HepG2 (cell line): ENCODE measurements around the gene EMILIN3. TPM values are rescaled to one million over a fixed set of nuclear protein-coding genes. Genes with fewer than 3 reads are reported as not detected.

Source experiments
- ATAC-seq: fragments of 200-7000 bp; cut with Tn5 transposase; 3 replicates; pipeline ENCODE4 v1.9.1; 2020; ENCODE audit warnings: mild to moderate bottlenecking, moderate library complexity
- BruUV-seq: library from RNA; stranded (reverse); fragments of 400-500 nt; replicated peaks from 2 replicates; lab custom pipeline; 2021; lab: Mats Ljungman, UMichigan
- CTCF ChIA-PET: fragments of 300-600 bp; formaldehyde crosslinking; extraction: SDS; loops from one replicate; lab custom pipeline; 2021; ENCODE audit warnings: low total read pairs, inconsistent platforms, low intra/inter-chr PET ratio; lab: Yijun Ruan, JAX
- POLR2A ChIA-PET: fragments of 350-600 bp; sonication (Branson Sonifier 250); formaldehyde crosslinking; loops from one replicate; lab custom pipeline; 2020; ENCODE audit warnings: antibody characterized with exemption, inconsistent platforms; lab: Yijun Ruan, JAX
- DNase-seq: peaks from one replicate; pipeline ENCODE4 v3.0.0-alpha.2; 2015; ENCODE audit warnings: low spot score
- FAIRE-seq: peaks from 3 replicates; lab custom pipeline; 2011; peaks lifted over from hg19 to GRCh38; lab: Jason Lieb, UNC
- H2AFZ ChIP-seq: one replicate; pipeline ENCODE4 v1.6.1; 2011; ENCODE audit warnings: low read length, inconsistent platforms
- H3K27ac ChIP-seq: fragments of 300-600 bp; 3 replicates; pipeline ENCODE4 v1.8.0; 2011; ENCODE audit warnings: mixed run types, mild to moderate bottlenecking, mixed read lengths, low read length, inconsistent platforms; ENCODE audit not compliant: insufficient read depth; ENCODE audit errors: extremely low read length
- H3K27me3 ChIP-seq, 2 experiments: fragments of 200-600 bp in 1 of 2; 2 replicates in 1 of 2; 3 replicates in 1 of 2; pipeline versions ENCODE4 v1.6.0 to v1.8.0; 2011; ENCODE audit warnings: low read length in 2 of 2, mild to moderate bottlenecking in 2 of 2, moderate library complexity in 2 of 2, inconsistent platforms in 1 of 2; ENCODE audit not compliant: insufficient read depth in 2 of 2, control insufficient read depth in 1 of 2
- H3K36me3 ChIP-seq, 2 experiments: fragments of 200-600 bp in 1 of 2; replicated peaks in 1 of 2; 2 replicates in 1 of 2; 3 replicates in 1 of 2; pipeline versions ENCODE4 v1.5.1 to v1.8.0; 2011; ENCODE audit warnings: low read length in 2 of 2, inconsistent platforms in 1 of 2; ENCODE audit not compliant: insufficient read depth in 2 of 2, control insufficient read depth in 1 of 2
- H3K4me1 ChIP-seq: 2 replicates; pipeline ENCODE4 v1.5.1; 2012; ENCODE audit warnings: low read length, inconsistent platforms; ENCODE audit not compliant: insufficient read depth
- H3K4me2 ChIP-seq: 2 replicates; pipeline ENCODE4 v1.6.0; 2011; ENCODE audit warnings: low read depth, low read length, inconsistent platforms
- H3K4me3 ChIP-seq, 3 experiments: fragments of 200-600 bp in 1 of 3; sonication (generic), shearing (Covaris generic) in 1 of 3; replicated peaks in 1 of 3; 2 replicates each; pipeline ENCODE4 v1.5.1; 2011 to 2016; ENCODE audit warnings: low read length in 3 of 3, inconsistent platforms in 2 of 3, low read depth in 2 of 3, mild to moderate bottlenecking in 2 of 3, control low read depth in 1 of 3, mixed read lengths in 1 of 3; ENCODE audit not compliant: insufficient read depth in 1 of 3
- H3K79me2 ChIP-seq: one replicate; pipeline ENCODE4 v1.6.1; 2011; ENCODE audit warnings: low read length, inconsistent platforms; ENCODE audit not compliant: insufficient read depth
- H3K9ac ChIP-seq: 2 replicates; pipeline ENCODE4 v1.6.0; 2011; ENCODE audit warnings: mild to moderate bottlenecking, low read depth, low read length, inconsistent platforms; ENCODE audit not compliant: insufficient read depth
- H3K9me3 ChIP-seq: 2 replicates; pipeline ENCODE4 v1.5.1; 2012; ENCODE audit warnings: mild to moderate bottlenecking, low read length
- H4K20me1 ChIP-seq: 2 replicates; pipeline ENCODE4 v1.6.0; 2011; ENCODE audit warnings: inconsistent platforms, mild to moderate bottlenecking, low read length, moderate library complexity; ENCODE audit not compliant: insufficient read depth
- FOXJ3 ChIP-seq: sonication (generic); formaldehyde crosslinking; IDR thresholded peaks from 2 replicates; pipeline ENCODE4 v1.4.0; 2020; ENCODE audit warnings: missing genetic modification reagents, mild to moderate bottlenecking, borderline replicate concordance
- SNAPC4 ChIP-seq: sonication (generic); formaldehyde crosslinking; IDR thresholded peaks from 2 replicates; pipeline ENCODE4 v1.4.0; 2020; ENCODE audit warnings: mild to moderate bottlenecking, missing genetic modification reagents
- SP5 ChIP-seq: IDR thresholded peaks from 2 replicates; pipeline ENCODE4 v1.6.1; 2016; ENCODE audit warnings: low read depth, borderline replicate concordance
- TFAP4 ChIP-seq: sonication (generic); IDR thresholded peaks from 2 replicates; pipeline ENCODE4 v1.6.1; 2016; ENCODE audit warnings: low read depth, borderline replicate concordance
- TRIM22 ChIP-seq: fragments of 450-650 bp; IDR thresholded peaks from 2 replicates; pipeline ENCODE4 v1.6.1; 2017
- ZBTB14 ChIP-seq: sonication (generic); formaldehyde crosslinking; IDR thresholded peaks from 2 replicates; pipeline ENCODE4 v1.4.0; 2020; ENCODE audit warnings: missing genetic modification reagents
- ZNF280D ChIP-seq: sonication (generic); formaldehyde crosslinking; IDR thresholded peaks from 2 replicates; pipeline ENCODE4 v1.5.1; 2020; ENCODE audit warnings: mild to moderate bottlenecking, missing genetic modification reagents
- ZNF670 ChIP-seq: sonication (generic); formaldehyde crosslinking; IDR thresholded peaks from 2 replicates; pipeline ENCODE4 v1.8.0; 2022; ENCODE audit warnings: mild to moderate bottlenecking, missing genetic modification reagents, borderline replicate concordance
- ZNF792 ChIP-seq: IDR thresholded peaks from 2 replicates; pipeline ENCODE4 v1.6.1; 2016
- WGBS: methylation state at CpG from one replicate; pipeline ENCODE4 v1.1.6; 2017; ENCODE audit warnings: low lambda C conversion rate; 5-methylcytosine and 5-hydroxymethylcytosine counted together
- in situ Hi-C: cut with HindIII; loops from 2 replicates; pipeline ENCODE4 v1.10.0; 2017; ENCODE audit warnings: low pct_unique_long_range_greater_than_20kb; ENCODE audit not compliant: extremely low pct_ligation_motif_present
- intact Hi-C: fragments of 100-400 bp; cut with micrococcal nuclease; formaldehyde crosslinking; loops from one replicate; pipeline ENCODE4 v1.10.0; 2022; ENCODE audit not compliant: unreplicated experiment
- polyA plus RNA-seq, 8 experiments: library from polyadenylated mRNA; depleted of rRNA in 3 of 8; stranded (reverse) in 7 of 8; unstranded in 1 of 8; fragments of >200 nt; fragmentation: Illumina TruSeq in 4 of 8; extraction: Trizol in 4 of 8; gene quantifications; 2 replicates each; pipeline versions ENCODE4 v1.2.1 to v1.2.3, GENCODE V29; 2011 to 2016; ENCODE audit warnings: low read depth in 4 of 8, missing spikeins in 1 of 8, mixed read lengths in 1 of 8; ENCODE audit not compliant: insufficient read depth in 1 of 8
- total RNA-seq, 5 experiments: library from RNA; depleted of rRNA; stranded (reverse); fragments of >200 nt; fragmentation: Illumina TruSeq; extraction: Trizol; gene quantifications; 2 replicates each; pipeline ENCODE4 v1.2.3, GENCODE V29; 2016; ENCODE audit warnings: low read depth in 1 of 5

EMILIN3 gene
- total and polyA plus RNA-seq, 2 of the 13 experiments (the other 11 are each of a cell fraction or from before 2014, with no cell fraction given) = 0.25 to 0.29 TPM

GRCh38 chr20:41342474-41343464 lies 23.8 kb downstream of the EMILIN3 start:
- Histone ChIP-seq H3K9ac (no peak overlapping the region), H3K79me2 (peaks cover 5% of the 10 kb centered on the region), H4K20me1 (peaks cover 4% of the 10 kb centered on the region; the same call in 1 of the 2 replicates), H3K9me3 (no peaks in the 10 kb centered on the region), H3K4me2 (0 out of 2 replicates have a peak overlapping the region, but pooled peaks have one; percentile 2), H3K4me1 (peaks cover 40% of the 10 kb centered on the region), H3K36me3 (peaks cover 0 to 6% of the 10 kb centered on the region in 2 experiments; a peak in 1 of 5 replicates), H2AFZ (no peak overlapping the region), H3K27me3 (peaks cover 0 to 6% of the 10 kb centered on the region in 2 experiments; a peak in 2 of 5 replicates), H3K27ac (no peak overlapping the region), H3K4me3 (no peak overlapping the region)
- intact Hi-C loops = loop anchor here (1.0 to 5.0 kb wide), 2 partner anchors 191 to 350 kb away; no protein-coding TSS in a partner anchor
- in situ Hi-C loops = loop anchor here (5.0 kb wide), 2 partner anchors 170 to 375 kb away; no protein-coding TSS in a partner anchor
- 76% methylated on average over 9 of the region's 9 CpGs for WGBS
- no peak for FAIRE-seq
- ATAC-seq = no peak
- no TSS peak for BruUV-seq
- CTCF ChIA-PET = no interaction called here
- DNase-seq = no peak
- POLR2A ChIA-PET = interaction anchor here (0.9 kb wide), 1 partner anchor 14 kb away, joined by 3 read pairs; no protein-coding TSS in a partner anchor
- TF ChIP-seq SNAPC4 (CRISPR knock-in tag) (no peak), ZNF280D (CRISPR knock-in tag) (no peak), SP5 (CRISPR knock-in tag) (peak; percentile 19; the same call in 1 of the 2 replicates), ZNF670 (CRISPR knock-in tag) (no peak), FOXJ3 (CRISPR knock-in tag) (no peak), TRIM22 (no peak), TFAP4 (peak; percentile 46; the same call in 1 of the 2 replicates), ZBTB14 (CRISPR knock-in tag) (no peak), ZNF792 (CRISPR knock-in tag) (no peak)
